ENCODE measurements around the gene PWWP2B. TPM values are rescaled to one million over a fixed set of nuclear protein-coding genes. Genes with fewer than 3 reads are reported as not detected.
A peak's percentile ranks its signal among the peaks of the same experiment; 100 is the strongest.

Gene PWWP2B
- total and polyA plus RNA-seq, 2 of the 13 experiments (the other 11 are each of a cell fraction or from before 2014, with no cell fraction given), result 2.3 to 4.7 TPM

DNA sequence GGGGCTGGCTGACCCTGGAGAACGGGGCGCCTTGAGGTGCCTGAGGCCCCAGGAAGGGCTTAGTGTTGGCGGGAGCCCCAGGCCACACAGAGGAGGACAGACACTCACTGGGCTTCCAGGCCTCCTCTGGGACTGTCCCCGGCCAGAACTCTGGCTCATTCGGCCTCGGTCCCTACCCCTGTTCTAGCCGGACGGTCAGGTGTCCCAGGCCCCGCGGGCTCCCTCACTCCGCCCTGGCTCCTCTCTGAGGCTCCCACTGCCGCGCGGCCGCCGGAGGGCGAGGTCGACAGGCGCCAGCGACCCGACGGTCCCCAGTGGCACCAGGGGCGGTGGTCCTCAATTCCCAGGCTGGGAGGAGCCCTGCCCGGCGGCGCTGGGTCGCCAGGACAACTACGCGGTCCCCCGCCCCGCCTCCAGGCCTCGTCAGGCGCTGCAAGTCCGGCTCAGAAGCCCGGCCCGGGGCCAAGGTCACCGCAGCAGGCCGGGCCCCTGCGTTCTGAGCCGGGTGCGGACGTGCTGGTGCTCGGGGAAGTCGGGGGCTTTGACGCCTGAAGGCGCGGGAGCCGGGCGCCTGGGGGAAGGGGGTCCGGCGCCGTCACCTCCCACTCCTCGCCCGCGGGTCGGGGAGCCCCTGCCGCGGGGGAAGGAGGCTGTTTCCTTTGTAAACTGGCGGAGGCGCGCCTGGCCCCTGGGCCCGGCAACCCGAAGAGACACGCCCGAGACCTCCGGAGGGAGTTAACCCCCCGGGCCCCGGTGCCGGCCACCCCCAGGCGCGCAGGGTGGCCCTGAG is 1.1 kb upstream of the PWWP2B start (continued):
- TF ChIP-seq MAZ (IDR thresholded peaks at IDR 0.05; ENCODE audit: borderline replicate concordance, low read depth, low read length) (0 out of 2 replicates have a peak, but pooled peaks have one; percentile 15), MAZ (CRISPR knock-in tag; IDR thresholded peaks at IDR 0.05; ENCODE audit: low read depth) (peak; percentile 72; the same call in 1 of the 2 replicates), ZNF20 (CRISPR knock-in tag; IDR thresholded peaks at IDR 0.05) (no peak), RARA (CRISPR knock-in tag; IDR thresholded peaks at IDR 0.05) (peak; percentile 33; the same call in 1 of the 2 replicates), ZBTB20 (CRISPR knock-in tag; IDR thresholded peaks at IDR 0.05; ENCODE audit: borderline replicate concordance, low read depth) (peak; percentile 59; the same call in 1 of the 2 replicates), ZNF766 (CRISPR knock-in tag; IDR thresholded peaks at IDR 0.05; ENCODE audit: borderline replicate concordance) (no peak), ZNF816 (CRISPR knock-in tag; IDR thresholded peaks at IDR 0.05; ENCODE audit: borderline replicate concordance) (no peak), NFRKB (IDR thresholded peaks at IDR 0.05) (no peak), NFKB2 (CRISPR knock-in tag; IDR thresholded peaks at IDR 0.05; ENCODE audit: borderline replicate concordance) (peak; percentile 50; the same call in 1 of the 2 replicates), SRF (IDR thresholded peaks at IDR 0.05; ENCODE audit: low read depth, low read length) (no peak), ATF1 (CRISPR knock-in tag; IDR thresholded peaks at IDR 0.05) (no peak), ZNF672 (CRISPR knock-in tag; IDR thresholded peaks at IDR 0.05) (no peak), MED13 (CRISPR knock-in tag; IDR thresholded peaks at IDR 0.05) (no peak), ZNF468 (CRISPR knock-in tag; IDR thresholded peaks at IDR 0.05) (no peak), AKAP8 (CRISPR knock-in tag; IDR thresholded peaks at IDR 0.05) (peak; percentile 80; the same call in 1 of the 2 replicates), EED (CRISPR knock-in tag; IDR thresholded peaks at IDR 0.05) (0 out of 2 replicates have a peak, but pooled peaks have one; percentile 89)
- TF ChIP-seq, protein P1, sequence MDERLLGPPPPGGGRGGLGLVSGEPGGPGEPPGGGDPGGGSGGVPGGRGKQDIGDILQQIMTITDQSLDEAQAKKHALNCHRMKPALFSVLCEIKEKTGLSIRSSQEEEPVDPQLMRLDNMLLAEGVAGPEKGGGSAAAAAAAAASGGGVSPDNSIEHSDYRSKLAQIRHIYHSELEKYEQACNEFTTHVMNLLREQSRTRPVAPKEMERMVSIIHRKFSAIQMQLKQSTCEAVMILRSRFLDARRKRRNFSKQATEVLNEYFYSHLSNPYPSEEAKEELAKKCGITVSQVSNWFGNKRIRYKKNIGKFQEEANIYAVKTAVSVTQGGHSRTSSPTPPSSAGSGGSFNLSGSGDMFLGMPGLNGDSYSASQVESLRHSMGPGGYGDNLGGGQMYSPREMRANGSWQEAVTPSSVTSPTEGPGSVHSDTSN (CRISPR knock-in tag; IDR thresholded peaks at IDR 0.05), result no peak
- TF ChIP-seq, protein P2, sequence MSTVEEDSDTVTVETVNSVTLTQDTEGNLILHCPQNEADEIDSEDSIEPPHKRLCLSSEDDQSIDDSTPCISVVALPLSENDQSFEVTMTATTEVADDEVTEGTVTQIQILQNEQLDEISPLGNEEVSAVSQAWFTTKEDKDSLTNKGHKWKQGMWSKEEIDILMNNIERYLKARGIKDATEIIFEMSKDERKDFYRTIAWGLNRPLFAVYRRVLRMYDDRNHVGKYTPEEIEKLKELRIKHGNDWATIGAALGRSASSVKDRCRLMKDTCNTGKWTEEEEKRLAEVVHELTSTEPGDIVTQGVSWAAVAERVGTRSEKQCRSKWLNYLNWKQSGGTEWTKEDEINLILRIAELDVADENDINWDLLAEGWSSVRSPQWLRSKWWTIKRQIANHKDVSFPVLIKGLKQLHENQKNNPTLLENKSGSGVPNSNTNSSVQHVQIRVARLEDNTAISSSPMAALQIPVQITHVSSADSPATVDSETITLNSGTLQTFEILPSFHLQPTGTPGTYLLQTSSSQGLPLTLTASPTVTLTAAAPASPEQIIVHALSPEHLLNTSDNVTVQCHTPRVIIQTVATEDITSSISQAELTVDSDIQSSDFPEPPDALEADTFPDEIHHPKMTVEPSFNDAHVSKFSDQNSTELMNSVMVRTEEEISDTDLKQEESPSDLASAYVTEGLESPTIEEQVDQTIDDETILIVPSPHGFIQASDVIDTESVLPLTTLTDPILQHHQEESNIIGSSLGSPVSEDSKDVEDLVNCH (CRISPR knock-in tag; IDR thresholded peaks at IDR 0.05), result no peak
- TF ChIP-seq, protein P3, sequence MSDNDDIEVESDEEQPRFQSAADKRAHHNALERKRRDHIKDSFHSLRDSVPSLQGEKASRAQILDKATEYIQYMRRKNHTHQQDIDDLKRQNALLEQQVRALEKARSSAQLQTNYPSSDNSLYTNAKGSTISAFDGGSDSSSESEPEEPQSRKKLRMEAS (IDR thresholded peaks at IDR 0.05), result peak; percentile 17; the same call in 1 of the 2 replicates
- TF ChIP-seq, protein P4, sequence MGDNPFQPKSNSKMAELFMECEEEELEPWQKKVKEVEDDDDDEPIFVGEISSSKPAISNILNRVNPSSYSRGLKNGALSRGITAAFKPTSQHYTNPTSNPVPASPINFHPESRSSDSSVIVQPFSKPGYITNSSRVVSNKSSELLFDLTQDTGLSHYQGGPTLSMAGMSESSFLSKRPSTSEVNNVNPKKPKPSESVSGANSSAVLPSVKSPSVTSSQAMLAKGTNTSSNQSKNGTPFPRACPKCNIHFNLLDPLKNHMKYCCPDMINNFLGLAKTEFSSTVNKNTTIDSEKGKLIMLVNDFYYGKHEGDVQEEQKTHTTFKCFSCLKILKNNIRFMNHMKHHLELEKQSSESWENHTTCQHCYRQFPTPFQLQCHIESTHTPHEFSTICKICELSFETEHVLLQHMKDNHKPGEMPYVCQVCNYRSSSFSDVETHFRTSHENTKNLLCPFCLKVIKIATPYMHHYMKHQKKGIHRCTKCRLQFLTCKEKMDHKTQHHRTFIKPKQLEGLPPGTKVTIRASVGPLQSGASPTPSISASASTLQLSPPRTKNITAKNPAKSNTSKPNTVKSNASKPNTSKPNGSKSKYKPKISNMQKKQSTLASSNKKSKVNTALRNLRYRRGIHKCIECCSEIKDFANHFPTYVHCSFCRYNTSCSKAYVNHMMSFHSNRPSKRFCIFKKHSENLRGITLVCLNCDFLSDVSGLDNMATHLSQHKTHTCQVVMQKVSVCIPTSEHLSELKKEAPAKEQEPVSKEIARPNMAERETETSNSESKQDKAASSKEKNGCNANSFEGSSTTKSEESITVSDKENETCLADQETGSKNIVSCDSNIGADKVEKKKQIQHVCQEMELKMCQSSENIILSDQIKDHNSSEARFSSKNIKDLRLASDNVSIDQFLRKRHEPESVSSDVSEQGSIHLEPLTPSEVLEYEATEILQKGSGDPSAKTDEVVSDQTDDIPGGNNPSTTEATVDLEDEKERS (CRISPR knock-in tag; IDR thresholded peaks at IDR 0.05), result 0 out of 2 replicates have a peak, but pooled peaks have one; percentile 30
- TF ChIP-seq, protein P5, sequence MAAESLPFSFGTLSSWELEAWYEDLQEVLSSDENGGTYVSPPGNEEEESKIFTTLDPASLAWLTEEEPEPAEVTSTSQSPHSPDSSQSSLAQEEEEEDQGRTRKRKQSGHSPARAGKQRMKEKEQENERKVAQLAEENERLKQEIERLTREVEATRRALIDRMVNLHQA (CRISPR knock-in tag; IDR thresholded peaks at IDR 0.05), result no peak
- TF ChIP-seq, protein P6, sequence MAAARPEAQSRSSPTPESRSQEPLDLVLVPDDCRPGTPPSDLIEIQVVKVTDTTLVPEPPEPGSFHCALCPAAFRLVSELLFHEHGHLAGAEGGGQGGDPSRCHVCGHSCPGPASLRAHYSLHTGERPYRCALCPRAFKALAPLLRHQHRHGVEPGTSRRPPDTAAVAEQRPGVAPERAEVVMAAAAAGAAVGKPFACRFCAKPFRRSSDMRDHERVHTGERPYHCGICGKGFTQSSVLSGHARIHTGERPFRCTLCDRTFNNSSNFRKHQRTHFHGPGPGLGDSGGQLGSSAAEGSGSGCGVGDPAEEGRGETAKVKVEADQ (CRISPR knock-in tag; IDR thresholded peaks at IDR 0.05; ENCODE audit: borderline replicate concordance), result no peak
